HG02840 (cell line): ENCODE results near the gene CENPH.
"Not testable (repeated sequence)": the region's sequence is repeated elsewhere in the genome, so short reads cannot be mapped to it uniquely, and the experiment has no call there.

Experiments used
- ATAC-seq: cut with Tn5 transposase; IDR thresholded peaks from one replicate; pipeline ENCODE4 v1.9.1; 2021; ENCODE audit warnings: mild to moderate bottlenecking, moderate library complexity, moderate number of reproducible peaks; ENCODE audit not compliant: unreplicated experiment, low FRiP score

The CENPH gene

GRCh38 chr5:69206528-69207190 is 17.3 kb downstream of the CENPH start:
- ATAC-seq: no peak

GRCh38 chr5:69209602-69210001 is 20.2 kb downstream of the CENPH start:
- no peak for ATAC-seq

GRCh38 chr5:69211200-69211599 is 21.8 kb downstream of the CENPH start:
- ATAC-seq: no peak

- ATAC-seq: no peak
Observed at GRCh38 chr5:69212022-69212421, 22.6 kb downstream of the CENPH start.

GRCh38 chr5:69213513-69214215 is 24.3 kb downstream of the CENPH start:
- no peak for ATAC-seq

DNA sequence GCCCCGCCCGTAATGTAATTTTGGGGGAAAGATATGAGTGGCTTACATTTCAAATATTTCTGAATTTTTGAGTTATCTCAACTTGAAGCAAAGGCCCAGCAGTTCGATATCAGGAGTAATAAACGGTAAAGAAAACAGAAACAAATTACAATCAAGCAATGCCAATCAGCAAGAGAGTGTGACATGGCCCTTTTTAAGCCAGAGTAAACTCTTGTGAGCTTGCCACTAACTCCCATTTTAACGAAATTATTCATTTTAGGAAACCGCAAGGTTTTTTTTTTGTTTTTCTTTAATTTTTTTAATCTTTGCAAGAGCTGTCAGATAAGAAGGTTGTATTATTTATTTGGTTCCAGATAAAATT is 27.7 kb downstream of the CENPH start:
- ATAC-seq: no peak

- ATAC-seq: peak; percentile 92
Observed at GRCh38 chr5:69217548-69218526, 28.5 kb downstream of the CENPH start.

DNA sequence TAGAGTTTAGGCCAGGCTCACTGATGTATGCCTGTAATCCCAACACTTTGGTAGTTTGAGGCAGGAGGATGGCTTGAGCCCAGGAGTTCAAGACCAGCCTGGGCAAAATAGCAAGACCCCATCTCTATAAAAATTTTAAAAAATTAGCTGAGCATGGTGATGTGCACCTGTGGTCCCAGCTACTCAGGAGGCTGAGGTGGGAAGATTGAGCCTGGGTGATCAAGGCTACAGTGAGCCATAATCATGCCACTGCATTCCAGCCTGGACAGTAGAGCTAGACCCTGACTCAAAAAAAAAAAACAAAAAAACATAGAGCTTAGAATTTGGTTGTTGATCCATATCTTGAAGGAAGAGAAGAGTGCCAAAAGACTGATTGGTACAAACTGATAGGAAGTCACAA is 30.6 kb downstream of the CENPH start:
- no peak for ATAC-seq

DNA sequence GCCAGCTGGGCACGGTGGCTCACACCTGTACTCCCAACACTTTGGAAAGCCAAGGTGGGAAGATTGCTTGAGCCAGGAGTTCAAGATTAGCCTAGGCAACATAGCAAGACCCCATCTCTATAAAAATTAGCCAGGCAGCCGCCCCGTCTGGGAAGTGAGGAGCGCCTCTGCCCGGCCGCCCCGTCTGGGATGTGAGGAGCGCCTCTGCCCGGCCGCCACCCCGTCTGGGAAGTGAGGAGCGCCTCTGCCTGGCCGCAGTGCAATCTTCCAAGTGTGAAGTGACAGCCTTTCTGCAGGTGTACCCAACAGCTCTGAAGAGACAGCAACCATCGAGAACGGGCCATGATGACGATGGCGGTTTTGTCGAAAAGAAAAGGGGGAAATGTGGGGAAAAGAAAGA is 31.0 kb downstream of the CENPH start:
- not testable (repeated sequence) for ATAC-seq

- not testable (repeated sequence) for ATAC-seq
Observed at GRCh38 chr5:69220833-69221232, 31.4 kb downstream of the CENPH start.

- ATAC-seq: no peak
Observed at GRCh38 chr5:69224520-69224919, 35.1 kb downstream of the CENPH start.

GRCh38 chr5:69225860-69226259 is 36.5 kb downstream of the CENPH start:
- ATAC-seq: no peak

GRCh38 chr5:69230181-69230580 is 40.8 kb downstream of the CENPH start:
- no peak for ATAC-seq

DNA sequence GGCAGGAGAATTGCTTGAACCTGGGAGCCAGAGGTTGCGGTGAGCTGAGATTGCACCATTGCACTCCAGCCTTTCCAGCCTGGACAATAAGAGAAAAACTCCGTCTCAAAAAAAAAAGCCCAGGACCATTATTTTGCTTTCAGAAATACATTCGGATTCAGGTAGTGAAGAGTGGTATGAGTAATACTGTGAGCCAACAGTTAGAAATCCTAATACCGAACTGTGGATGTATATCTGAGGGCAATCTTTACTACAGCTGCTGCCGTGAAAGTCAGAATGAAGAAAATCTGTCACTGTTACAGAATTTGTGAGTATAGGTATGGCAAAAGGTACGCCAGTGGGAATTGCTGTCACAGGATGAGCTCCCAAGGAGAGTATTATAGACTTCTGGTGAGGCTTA is 41.9 kb downstream of the CENPH start:
- no peak for ATAC-seq

GRCh38 chr5:69231851-69232250 is 42.5 kb downstream of the CENPH start:
- ATAC-seq: no peak

DNA sequence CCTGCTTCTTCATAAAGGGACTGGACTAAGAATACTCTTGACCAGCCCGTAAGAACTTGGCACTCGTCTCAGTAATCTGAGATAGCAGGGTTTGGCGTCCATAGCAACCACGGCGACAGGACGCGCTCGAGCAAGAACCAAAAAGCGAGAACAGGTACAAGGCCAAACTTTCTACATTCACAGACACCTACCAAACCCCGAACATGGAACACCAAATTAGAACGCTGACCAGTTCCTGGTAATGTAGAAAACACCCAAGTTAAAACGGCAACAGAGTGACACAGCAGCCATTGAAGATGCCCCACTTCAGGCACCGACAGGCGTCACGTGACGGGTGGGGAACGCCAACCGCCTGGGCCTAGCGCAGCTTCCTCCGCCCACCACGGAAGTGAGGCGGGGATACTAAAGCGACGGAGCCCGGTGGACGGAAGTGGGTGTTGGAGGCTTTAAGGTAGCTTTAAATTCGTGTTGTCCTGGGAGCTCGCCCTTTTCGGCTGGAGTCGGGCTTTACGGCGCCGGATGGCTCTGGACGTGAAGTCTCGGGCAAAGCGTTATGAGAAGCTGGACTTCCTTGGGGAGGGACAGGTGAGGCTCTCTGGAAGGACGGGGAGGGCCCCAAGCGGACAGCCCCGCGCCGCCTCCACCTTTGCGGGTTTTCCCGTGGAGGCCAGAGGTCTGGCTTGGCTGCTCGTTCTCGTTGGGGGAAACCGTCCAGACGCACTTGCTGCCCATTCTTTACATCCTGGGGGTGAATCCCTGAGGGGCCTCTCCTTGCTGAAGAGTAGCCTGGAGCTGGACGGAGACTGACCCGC is 45.3 kb downstream of the CENPH start, which contains the start of gene CDK7:
CDK7 (plus strand) TSS at position 430 of the 812 bp plus-strand sequence; CDS start at position 520, 90 bp downstream.
- ATAC-seq: peak; percentile 98

- ATAC-seq: not testable (repeated sequence)
Observed at GRCh38 chr5:69236733-69237132, 47.4 kb downstream of the CENPH start.

GRCh38 chr5:69237877-69238276 is 48.5 kb downstream of the CENPH start:
- ATAC-seq: no peak

GRCh38 chr5:69238760-69239251 is 49.4 kb downstream of the CENPH start:
- no peak for ATAC-seq
